ENCODE measurements around the gene LOX.

The LOX gene

GRCh38 chr5:122051569-122051968 lies 26.5 kb downstream of the LOX start:
- DNase-seq, result no peak

GRCh38 chr5:122050959-122051358 lies 27.1 kb downstream of the LOX start:
- DNase-seq, result no peak

GRCh38 chr5:122040636-122041302 lies 37.3 kb downstream of the LOX start:
- no peak for DNase-seq

GRCh38 chr5:122036326-122036725 lies 41.7 kb downstream of the LOX start:
- no peak for DNase-seq

- no peak for DNase-seq
Measured at GRCh38 chr5:122035913-122036312, 42.1 kb downstream of the LOX start.

GRCh38 chr5:122031836-122032235 lies 46.2 kb downstream of the LOX start:
- no peak for DNase-seq

GRCh38 chr5:122030251-122030650 lies 47.8 kb downstream of the LOX start:
- DNase-seq, result no peak

- no peak for DNase-seq
Measured at GRCh38 chr5:122029818-122030217, 48.2 kb downstream of the LOX start.

GRCh38 chr5:122022966-122023365 lies 55.1 kb downstream of the LOX start:
- no peak for DNase-seq

GRCh38 chr5:122019919-122020590 lies 58.0 kb downstream of the LOX start:
- DNase-seq, result no peak

- DNase-seq, result no peak
Measured at GRCh38 chr5:122015471-122015870, 62.6 kb downstream of the LOX start.

- no peak for DNase-seq
Measured at GRCh38 chr5:122014236-122014935, 63.7 kb downstream of the LOX start.

All from eye (tissue), 1 donor.